Activated T-cell treated with anti-CD3 and anti-CD28 coated beads for 24 hours (primary cell): ENCODE data around the gene SEMA3F.

Experiments used
- DNase-seq: peaks from one replicate; pipeline ENCODE4 v3.0.0-alpha.2; 2020; ENCODE audit warnings: low read depth

The SEMA3F gene

DNA sequence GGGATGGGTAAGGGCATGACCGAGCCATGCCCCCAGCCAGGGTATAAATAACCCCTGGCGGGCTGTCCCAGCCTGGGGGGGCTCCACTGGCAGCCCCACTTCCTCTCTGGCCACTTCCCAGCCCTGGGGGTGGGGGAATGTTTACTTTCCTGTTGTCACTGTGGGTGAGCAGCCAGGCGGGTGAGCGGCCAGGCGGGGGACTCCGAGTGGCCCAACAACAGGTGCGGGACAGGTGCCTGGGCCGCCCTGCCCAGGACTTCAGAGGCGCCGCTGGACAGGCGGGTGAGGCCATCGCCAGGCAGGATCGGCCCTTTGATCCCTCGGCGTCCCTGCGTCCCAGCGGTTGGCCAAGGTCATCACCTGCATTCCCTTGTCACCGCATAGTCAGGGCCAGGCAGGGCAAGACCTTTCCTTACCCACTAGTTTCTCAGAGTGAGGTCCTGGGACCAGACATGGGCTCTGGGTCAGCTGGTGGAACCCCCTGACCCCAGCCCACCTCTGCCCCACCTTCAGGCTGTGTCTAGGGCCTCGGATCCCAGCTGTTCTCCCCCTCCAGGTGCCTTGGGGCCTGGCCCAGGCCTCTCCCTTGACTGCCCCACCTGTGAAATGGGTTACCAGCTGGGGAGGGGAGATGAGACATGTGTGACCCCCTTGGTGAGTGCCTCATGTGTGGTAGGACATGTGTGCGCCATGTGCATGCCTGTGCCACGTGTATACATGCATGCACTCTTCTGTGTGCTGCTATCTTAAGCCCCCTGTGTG lies 16.6 kb downstream of the SEMA3F start:
- no peak for DNase-seq

DNA sequence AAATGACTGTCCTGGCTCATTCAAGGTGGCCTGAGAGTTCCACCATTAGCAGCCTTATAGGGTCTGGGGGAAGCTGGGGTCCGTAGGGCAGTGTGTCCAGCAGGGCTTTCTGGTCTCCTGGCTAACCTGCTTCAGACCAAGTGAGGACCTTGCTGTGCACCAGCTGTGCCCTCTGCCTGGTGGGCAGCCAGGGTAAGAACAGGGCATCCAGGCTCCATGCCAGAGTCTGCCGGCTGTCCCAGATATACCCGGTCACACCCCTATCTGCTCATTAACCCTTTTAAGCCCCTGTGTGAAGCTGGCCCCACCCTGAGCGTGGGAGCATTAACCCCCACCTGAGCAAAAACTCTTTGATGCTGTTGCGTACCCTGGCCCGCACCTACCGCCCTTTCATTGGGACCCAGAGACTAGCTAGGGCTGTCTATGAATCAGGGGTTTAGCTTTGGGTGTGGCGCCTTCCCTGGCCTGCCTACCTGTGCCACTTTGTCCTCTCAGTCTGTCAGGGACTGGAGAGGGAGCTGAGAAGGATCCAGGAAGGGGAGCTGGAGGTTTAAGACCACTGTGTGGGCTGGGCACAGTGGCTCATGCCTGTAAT lies 17.6 kb downstream of the SEMA3F start:
- DNase-seq: no peak

DNA sequence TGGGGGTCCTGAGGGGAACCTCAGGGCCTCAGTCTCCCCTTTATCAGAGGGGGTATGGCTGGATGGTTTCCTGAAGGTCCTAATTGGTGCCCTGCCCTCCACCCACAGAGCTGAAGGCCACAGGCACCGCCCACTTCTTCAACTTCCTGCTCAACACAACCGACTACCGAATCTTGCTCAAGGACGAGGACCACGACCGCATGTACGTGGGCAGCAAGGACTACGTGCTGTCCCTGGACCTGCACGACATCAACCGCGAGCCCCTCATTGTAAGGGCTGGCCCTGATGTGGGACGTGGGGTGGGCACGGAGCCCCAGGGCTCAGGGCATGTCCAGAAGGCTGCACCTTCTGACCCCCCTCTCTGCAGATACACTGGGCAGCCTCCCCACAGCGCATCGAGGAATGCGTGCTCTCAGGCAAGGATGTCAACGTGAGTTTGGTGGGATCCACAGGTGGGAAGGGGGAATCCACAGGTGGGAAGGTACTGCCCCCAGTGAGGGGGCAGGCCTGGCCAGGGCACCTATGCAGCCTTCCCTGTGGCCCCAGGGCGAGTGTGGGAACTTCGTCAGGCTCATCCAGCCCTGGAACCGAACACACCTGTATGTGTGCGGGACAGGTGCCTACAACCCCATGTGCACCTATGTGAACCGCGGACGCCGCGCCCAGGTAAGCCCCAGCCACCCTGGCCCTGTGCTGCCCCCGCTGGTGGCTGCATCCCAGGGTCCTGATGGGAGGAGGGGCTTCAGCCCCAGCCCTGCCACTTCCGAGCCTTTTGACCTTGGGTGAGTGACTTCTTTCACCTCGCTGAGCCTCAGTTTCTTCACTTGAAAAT lies 18.8 kb downstream of the SEMA3F start:
- no peak for DNase-seq

DNA sequence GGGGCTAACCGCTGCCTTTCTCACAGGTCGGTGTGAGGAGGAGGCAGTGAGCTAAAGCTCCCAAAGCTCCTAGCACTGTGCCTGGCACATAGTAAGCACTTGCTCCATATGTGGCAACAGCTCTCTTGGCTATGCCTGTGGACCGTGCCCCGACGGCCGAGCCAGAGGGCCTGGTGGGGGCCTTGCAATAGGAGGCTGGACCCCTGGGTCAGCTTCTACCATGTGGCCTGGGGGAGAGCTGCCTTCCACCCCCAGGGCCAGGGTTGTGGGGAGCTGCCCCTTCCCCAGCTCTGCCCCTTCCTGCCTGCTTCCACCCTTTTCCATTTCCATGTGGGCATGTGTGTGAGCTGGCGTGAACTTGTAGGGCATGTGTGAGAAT lies 19.4 kb downstream of the SEMA3F start:
- DNase-seq: no peak

DNA sequence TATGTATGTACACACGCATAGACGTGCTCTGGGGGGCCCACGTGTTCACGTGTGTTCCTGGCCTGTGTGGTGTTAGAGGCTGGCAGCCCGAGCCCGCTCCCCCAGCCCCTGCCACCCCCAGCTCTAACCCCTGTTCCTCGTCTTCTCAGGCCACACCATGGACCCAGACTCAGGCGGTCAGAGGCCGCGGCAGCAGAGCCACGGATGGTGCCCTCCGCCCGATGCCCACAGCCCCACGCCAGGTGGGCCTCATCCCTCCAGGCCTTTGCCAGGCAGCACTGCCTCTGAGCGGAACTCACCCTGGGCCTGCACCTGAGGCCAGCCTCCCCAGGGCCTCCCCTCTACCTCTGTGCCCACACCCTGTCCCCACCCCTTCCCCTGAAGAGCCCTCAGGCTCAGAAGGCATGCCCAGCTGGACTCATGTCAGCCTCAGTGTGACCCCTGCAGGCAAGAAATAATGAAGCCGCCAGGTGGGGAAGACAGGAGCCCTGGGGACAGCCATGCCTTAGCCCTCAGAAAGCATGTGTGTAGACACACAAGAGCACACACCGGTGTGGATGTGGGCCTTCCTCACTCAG lies 19.9 kb downstream of the SEMA3F start:
- no peak for DNase-seq

DNA sequence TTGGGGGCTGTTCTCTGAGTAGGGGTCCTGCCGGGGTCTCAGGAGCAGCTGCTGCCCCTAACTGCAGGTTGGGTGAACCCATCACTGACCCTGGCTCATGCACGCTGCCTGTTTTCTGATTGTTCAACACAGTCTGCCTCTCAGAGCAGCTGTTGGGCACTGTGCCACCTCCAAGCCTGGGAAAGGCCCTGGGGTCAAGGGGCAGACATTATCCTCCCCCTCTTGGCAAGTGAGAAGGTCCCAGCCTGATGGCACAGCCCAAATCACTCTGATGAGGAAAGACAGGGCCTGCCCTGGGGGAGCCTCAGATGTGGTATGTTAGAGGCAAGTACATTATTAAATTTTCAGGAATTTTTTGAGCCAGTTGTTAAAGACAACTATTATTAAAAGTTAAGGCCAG lies 22.2 kb downstream of the SEMA3F start:
- DNase-seq: no peak

DNA sequence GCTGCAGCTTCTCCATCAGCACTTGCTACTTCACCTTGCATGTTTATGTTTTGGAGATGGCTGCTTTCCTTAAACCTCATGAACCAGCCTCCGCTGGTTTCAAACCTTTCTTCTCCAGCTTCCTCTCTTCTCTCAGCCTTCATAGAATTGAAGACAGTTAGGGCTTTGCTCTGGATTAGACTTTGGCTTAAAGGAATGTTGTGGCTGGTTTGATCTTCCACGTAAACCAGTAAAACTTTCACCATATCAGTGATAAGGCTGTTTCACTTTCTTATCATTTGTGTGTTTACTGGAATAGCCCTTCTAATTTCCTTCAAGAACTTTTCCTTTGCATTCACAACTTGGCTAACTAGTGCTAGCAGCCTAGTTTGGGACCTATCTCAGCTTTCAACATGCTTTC lies 24.6 kb downstream of the SEMA3F start:
- no peak for DNase-seq

DNA sequence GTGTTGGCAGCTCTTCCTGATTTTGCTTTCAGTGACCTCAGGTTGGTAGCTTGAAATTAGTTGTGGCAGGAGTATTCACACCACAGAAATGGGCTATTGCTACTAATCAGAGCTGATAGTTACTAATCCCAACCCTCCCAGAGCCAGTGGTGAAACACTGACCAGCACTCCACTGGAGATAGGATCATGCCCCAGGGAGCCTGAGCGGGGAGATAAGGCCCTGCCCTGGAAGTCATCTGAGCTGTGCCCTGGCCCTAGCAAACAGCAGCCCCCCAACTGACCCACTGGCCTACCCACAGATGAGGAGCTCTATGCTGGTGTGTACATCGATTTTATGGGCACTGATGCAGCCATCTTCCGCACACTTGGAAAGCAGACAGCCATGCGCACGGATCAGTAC lies 26.9 kb downstream of the SEMA3F start:
- no peak for DNase-seq

DNA sequence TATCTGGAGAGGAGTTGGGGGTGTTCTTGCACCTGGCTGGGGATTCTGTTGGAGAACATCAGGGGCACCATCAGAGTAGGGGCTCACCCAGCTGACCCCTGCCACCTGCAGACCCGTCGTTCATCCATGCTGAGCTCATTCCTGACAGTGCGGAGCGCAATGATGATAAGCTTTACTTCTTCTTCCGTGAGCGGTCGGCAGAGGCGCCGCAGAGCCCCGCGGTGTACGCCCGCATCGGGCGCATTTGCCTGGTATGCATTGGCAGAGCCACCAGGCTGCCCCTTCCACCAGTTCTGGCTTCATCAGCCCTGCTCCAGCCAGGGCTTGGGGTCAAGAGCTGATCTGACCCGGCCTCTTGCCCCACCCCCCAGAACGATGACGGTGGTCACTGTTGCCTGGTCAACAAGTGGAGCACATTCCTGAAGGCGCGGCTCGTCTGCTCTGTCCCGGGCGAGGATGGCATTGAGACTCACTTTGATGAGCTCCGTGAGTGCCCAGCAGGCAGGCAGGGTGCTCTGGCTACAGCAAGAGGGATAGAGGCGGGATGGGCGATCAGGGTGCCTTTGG lies 27.5 kb downstream of the SEMA3F start:
- DNase-seq: no peak

DNA sequence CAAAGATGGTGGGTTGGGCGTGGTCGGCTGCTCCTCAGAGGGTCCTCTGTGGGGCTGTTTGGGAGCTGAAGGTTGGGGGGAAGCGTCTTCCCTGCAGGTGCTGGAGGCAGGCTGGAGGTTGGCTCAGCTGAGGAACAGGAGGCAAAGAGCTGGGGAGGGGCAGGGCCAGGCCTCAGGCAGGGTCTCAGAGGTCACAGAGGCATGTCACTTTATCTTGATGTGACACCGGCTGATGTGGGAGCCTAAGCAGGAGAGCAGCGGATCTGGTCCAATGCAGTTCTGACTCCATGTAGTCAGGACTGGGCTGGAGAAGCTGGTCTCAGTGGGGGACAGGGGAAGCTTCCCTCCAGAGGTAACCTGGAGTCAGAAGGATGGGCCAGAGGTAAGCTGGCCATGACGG lies 28.6 kb downstream of the SEMA3F start:
- no peak for DNase-seq

DNA sequence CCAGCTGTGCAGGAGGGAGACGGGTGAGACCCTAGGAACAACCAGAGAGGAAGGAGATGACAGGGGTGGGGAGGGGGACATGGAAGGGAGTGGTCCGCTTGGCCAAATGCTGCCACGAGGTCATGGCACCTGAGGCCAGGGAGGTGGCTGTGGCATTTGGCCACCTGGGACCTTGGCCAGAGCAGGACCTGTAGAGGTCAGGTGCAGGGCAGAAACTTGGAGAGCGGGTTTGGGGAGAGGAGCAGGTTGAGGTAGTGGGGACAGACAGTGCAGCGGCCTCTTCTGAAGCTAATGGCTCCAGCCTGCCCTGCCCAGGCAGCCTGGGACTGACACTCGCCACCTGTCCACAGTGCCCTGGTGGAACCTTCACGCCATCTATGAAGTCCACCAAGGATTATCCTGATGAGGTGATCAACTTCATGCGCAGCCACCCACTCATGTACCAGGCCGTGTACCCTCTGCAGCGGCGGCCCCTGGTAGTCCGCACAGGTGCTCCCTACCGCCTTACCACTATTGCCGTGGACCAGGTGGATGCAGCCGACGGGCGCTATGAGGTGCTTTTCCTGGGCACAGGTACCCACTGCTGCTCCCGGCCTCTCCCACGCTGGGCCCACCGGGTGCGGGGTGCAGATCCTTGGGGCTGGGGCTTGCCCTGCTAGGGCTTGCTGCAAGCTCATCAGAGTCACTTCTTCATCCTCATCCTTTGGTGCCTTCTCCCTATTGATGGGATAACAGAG lies 29.3 kb downstream of the SEMA3F start:
- no peak for DNase-seq

DNA sequence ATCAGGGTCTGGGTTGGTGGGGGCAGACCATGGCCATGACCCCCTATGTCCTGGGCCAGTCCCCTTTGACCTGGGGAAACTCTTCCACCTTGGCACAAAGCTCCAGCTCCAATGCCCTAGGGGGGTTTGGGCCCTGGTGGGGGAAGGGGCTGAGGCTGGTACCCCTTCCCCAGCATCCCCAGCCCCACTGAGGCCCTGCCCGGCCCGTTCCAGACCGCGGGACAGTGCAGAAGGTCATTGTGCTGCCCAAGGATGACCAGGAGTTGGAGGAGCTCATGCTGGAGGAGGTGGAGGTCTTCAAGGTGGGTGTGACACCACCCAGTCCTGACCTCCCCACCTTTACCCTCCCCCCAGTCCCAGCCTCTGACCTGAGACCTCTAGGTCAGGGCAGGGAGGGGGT lies 30.1 kb downstream of the SEMA3F start:
- DNase-seq: no peak

DNA sequence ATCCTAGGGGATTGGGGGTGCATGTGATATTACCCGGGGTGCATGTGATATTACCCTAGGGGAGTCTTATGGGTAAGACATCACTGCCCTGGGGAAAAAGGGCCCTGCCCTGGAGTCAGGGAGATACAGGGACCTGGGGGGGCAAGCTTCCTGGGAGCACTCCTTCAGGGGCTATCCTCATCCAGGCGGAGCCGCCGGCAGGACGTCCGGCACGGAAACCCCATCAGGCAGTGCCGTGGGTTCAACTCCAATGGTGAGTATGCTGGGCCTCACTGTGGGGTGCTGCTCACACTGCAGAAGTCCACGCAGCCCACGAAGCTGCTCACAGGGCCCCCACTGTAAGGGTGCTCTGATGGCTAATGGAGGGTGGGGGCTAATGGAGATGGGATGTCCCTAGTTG lies 31.0 kb downstream of the SEMA3F start:
- no peak for DNase-seq

DNA sequence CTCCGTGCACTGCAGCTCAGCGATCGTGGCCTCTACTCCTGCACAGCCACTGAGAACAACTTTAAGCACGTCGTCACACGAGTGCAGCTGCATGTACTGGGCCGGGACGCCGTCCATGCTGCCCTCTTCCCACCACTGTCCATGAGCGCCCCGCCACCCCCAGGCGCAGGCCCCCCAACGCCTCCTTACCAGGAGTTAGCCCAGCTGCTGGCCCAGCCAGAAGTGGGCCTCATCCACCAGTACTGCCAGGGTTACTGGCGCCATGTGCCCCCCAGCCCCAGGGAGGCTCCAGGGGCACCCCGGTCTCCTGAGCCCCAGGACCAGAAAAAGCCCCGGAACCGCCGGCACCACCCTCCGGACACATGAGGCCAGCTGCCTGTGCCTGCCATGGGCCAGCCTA lies 32.6 kb downstream of the SEMA3F start:
- no peak for DNase-seq

DNA sequence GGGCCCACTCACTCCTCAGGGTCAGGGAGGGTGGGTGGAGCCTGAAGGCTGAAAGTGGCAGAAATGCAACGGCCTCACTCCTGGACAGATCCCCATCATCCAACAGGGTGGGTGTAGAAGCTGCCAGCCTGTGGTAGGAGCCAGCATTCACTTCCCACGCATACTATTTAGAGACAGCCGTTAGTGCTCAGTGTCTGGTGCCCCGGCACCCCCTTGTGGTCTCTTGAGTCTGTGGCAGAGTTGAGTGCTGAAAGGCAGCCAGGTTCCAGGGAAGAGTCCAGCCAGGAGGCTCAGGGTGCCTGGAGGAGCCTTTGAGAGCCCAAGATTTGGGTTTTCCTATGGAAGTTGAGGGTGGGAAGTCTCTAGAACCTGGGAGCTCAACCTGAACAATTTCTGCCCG lies 34.1 kb downstream of the SEMA3F start:
- peak; percentile 15 for DNase-seq

DNA sequence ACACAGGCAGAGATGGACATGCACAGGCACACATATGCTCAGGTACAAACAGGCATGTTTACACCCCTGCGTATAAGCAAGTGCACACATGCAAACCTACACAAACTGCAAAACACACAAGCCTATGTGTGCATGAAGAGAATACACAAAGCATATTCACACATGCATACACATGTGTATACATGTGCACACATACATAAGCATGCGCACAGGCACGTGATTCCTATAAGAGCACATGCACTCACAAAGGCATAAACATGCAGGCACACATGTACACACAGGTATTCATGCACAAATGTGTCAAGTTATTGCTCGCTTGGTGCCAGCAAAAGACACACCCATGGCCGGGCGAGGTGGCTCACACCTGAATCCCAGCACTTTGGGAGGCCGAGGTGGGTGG lies 34.9 kb downstream of the SEMA3F start:
- DNase-seq: no peak

DNA sequence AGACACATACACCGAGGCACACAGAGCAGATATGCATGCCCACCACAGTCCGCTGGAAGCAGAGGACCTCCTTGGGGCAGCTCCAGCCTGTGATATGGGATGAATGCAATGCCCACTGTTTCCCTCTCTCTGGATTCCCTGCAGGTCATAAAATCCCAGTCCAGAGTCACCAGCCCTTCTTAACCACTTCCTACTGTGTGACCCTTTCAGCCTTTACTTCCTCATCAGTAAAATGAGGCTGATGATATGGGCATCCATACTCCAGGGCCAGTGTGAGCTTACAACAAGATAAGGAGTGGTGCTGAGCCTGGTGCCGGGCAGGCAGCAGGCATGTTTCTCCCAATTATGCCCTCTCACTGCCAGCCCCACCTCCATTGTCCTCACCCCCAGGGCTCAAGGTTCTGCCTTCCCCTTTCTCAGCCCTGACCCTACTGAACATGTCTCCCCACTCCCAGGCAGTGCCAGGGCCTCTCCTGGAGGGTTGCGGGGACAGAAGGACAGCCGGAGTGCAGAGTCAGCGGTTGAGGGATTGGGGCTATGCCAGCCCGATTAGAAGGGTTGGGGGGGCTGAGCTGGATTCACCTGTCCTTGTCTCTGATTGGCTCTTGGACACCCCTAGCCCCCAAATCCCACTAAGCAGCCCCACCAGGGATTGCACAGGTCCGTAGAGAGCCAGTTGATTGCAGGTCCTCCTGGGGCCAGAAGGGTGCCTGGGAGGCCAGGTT lies 36.0 kb downstream of the SEMA3F start, which contains the start of gene GNAT1:
GNAT1 (plus strand) TSS at position 675 of the 725 bp plus-strand sequence. CDS start 116 bp downstream, outside the sequence.
- DNase-seq: no peak

DNA sequence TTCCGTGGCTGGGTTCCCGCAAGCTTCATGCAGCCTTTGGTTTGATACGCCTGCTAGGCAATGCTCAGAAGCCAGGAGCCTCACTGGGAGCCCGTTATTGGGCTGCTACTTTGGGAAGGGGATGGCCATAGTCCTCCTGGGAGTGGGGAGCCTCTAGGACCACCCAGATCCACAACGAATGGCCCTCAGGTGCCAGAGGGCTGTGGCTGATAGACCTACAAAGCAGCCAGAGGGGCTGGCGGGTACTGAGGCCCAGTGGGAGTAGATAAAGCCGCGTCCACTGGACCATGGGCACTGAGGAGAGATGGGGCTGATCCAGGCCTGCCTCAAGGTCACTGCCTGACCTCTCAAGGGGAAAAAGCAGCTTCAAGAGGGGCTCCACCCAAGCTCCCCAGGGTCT lies 37.0 kb downstream of the SEMA3F start:
- no peak for DNase-seq

DNA sequence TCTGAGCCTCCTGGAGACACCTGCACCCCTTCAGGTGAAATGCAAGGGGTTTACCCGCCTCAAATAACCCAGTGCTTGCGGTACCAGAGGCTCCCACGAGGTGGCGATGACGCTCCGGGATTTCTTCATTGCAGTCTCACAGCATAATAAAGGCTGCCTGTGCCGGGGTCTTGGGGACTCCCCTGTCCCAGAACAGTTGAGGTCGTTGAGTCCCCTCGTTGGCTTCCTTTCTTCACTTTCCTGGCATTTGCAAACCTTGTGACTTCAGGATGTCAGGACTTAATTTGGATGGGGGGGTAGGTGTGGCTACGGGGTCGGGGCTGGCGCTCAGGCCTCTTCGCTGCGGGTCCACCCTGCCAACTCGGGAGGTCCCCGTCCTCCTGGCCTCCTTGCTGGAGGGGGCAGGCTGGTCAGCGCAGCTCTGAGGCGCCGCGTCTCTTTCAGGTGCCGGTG lies 37.6 kb downstream of the SEMA3F start:
- DNase-seq: peak; percentile 80

DNA sequence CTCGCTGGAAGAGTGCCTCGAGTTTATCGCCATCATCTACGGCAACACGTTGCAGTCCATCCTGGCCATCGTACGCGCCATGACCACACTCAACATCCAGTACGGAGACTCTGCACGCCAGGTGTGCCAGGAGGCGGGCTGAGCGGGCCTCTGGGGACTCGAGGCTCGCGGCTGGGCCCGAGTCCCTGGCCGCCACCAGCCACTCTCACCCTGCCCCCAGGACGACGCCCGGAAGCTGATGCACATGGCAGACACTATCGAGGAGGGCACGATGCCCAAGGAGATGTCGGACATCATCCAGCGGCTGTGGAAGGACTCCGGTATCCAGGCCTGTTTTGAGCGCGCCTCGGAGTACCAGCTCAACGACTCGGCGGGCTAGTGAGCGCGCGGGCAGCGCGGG lies 38.2 kb downstream of the SEMA3F start:
- no peak for DNase-seq

DNA sequence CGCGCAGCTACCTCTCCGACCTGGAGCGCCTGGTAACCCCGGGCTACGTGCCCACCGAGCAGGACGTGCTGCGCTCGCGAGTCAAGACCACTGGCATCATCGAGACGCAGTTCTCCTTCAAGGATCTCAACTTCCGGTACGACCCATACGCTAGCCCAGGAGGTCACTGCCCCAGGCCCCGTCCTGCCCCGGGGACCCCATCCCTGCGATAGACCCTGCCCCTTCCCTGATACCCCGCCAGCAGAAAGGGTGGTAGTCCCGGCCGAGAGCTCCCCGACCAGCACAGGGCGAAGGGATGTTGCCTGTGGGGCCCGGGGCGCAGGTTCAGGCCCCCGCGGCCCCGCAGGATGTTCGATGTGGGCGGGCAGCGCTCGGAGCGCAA lies 38.6 kb downstream of the SEMA3F start:
- DNase-seq: no peak
